Urinary bladder (tissue), 4 donors: ENCODE measurements around the gene PRPF8. TPM values are rescaled to one million over a fixed set of nuclear protein-coding genes. Genes with fewer than 3 reads are reported as not detected.

ENCODE experiments used
- DNase-seq: peaks from one replicate; pipeline ENCODE4 v3.0.0-alpha.2; 2015; ENCODE audit errors: extremely low spot score
- H3K27ac ChIP-seq: one replicate; pipeline ENCODE4 v1.5.1; 2013; ENCODE audit warnings: low read depth, mild to moderate bottlenecking, moderate library complexity
- H3K36me3 ChIP-seq: one replicate; pipeline ENCODE4 v1.6.1; 2013; ENCODE audit warnings: mild to moderate bottlenecking, moderate library complexity; ENCODE audit not compliant: insufficient read depth
- H3K4me1 ChIP-seq: one replicate; pipeline ENCODE4 v1.6.1; 2013; ENCODE audit warnings: mild to moderate bottlenecking, moderate library complexity; ENCODE audit not compliant: insufficient read depth
- H3K4me3 ChIP-seq: one replicate; pipeline ENCODE4 v1.5.1; 2013; ENCODE audit warnings: low read depth, low read length
- WGBS: extraction: QIAGEN DNeasy Blood & Tissue Kit; methylation state at CpG from one replicate; pipeline ENCODE4 v1.1.7; 2013; 5-methylcytosine and 5-hydroxymethylcytosine counted together
- polyA plus RNA-seq: library from polyadenylated mRNA; stranded (reverse); fragments of 200-250 nt; gene quantifications from one replicate; pipeline ENCODE4 v1.2.3, GENCODE V29; 2013
- small RNA-seq: library from RNA; depleted of rRNA; stranded (forward); fragments of <200 nt; gene quantifications from one replicate; pipeline ENCODE3, GENCODE V24; 2014
- total RNA-seq: library from RNA; depleted of rRNA; stranded (reverse); fragments of >200 nt; gene quantifications from one replicate; pipeline ENCODE4 v1.2.3, GENCODE V29; 2014
- donor health status: healthy with polysubstance abuse.
- donor health status: healthy.

The PRPF8 gene
- total and polyA plus RNA-seq, 2 donors: 107 to 125 TPM

GRCh38 chr17:1605681-1606351 lies 78.9 kb downstream of the PRPF8 start:
- 91% methylated on average over 19 of the region's 19 CpGs for WGBS
- DNase-seq: no peak
- Histone ChIP-seq H3K27ac (no peak overlapping the region), H3K4me1 (no peaks in the 10 kb centered on the region), H3K36me3 (no peaks in the 10 kb centered on the region), H3K4me3 (no peak overlapping the region)

GRCh38 chr17:1604831-1605528 lies 79.7 kb downstream of the PRPF8 start:
- no peaks in the 10 kb centered on the region for H3K36me3 ChIP-seq
- H3K27ac ChIP-seq: no peak overlapping the region
- WGBS: 62% methylated on average over 35 of the region's 35 CpGs
- H3K4me1 ChIP-seq: no peaks in the 10 kb centered on the region
- no peak overlapping the region for H3K4me3 ChIP-seq
- no peak for DNase-seq

- 98% methylated on average over 14 of the region's 14 CpGs for WGBS
- no peak overlapping the region for H3K4me3 ChIP-seq
- H3K36me3 ChIP-seq: no peaks in the 10 kb centered on the region
- no peaks in the 10 kb centered on the region for H3K4me1 ChIP-seq
- no peak overlapping the region for H3K27ac ChIP-seq
- DNase-seq: no peak
Observed at GRCh38 chr17:1601571-1601970, 83.1 kb downstream of the PRPF8 start.

Small RNAs within 50 kb of the gene (small RNA-seq; reads per million reads assigned to genes)
- not detected for gene RN7SL105P

Other genes with a start within 250 kb of the PRPF8 start
- gene CRK, start 228.6 kb downstream of the PRPF8 start, total RNA-seq: 91.2 TPM
- 43.3 TPM for gene CRK, start 228.6 kb downstream of the PRPF8 start, polyA plus RNA-seq
- 76.8 TPM for gene MYO1C, start 192.2 kb downstream of the PRPF8 start, total RNA-seq
- gene MYO1C, start 192.2 kb downstream of the PRPF8 start, polyA plus RNA-seq: 125 TPM
- gene INPP5K, start 168.3 kb downstream of the PRPF8 start, total RNA-seq: 29.7 TPM
- gene INPP5K, start 168.3 kb downstream of the PRPF8 start, polyA plus RNA-seq: 37.2 TPM
- 11.7 TPM for gene PITPNA, start 122.1 kb downstream of the PRPF8 start, total RNA-seq
- 42.8 TPM for gene PITPNA, start 122.1 kb downstream of the PRPF8 start, polyA plus RNA-seq
- gene SLC43A2, start 56.0 kb downstream of the PRPF8 start, total RNA-seq: 6.8 TPM
- 19.6 TPM for gene SLC43A2, start 56.0 kb downstream of the PRPF8 start, polyA plus RNA-seq
- 10.7 TPM for gene SCARF1, start 39.1 kb downstream of the PRPF8 start, total RNA-seq
- gene SCARF1, start 39.1 kb downstream of the PRPF8 start, polyA plus RNA-seq: 9.3 TPM
- 6.5 TPM for gene RILP, start 35.0 kb downstream of the PRPF8 start, total RNA-seq
- 16.1 TPM for gene RILP, start 35.0 kb downstream of the PRPF8 start, polyA plus RNA-seq
- 3.8 TPM for gene TLCD2, start 25.5 kb upstream of the PRPF8 start, total RNA-seq
- 4.6 TPM for gene TLCD2, start 25.5 kb upstream of the PRPF8 start, polyA plus RNA-seq
- gene WDR81, start 39.8 kb upstream of the PRPF8 start, total RNA-seq: 11.8 TPM
- gene WDR81, start 39.8 kb upstream of the PRPF8 start, polyA plus RNA-seq: 37.7 TPM
- 0.37 TPM for gene SERPINF2, start 58.0 kb upstream of the PRPF8 start, total RNA-seq
- 21.3 TPM for gene SERPINF2, start 58.0 kb upstream of the PRPF8 start, polyA plus RNA-seq
- 303 TPM for gene SERPINF1, start 77.2 kb upstream of the PRPF8 start, total RNA-seq
- 701 TPM for gene SERPINF1, start 77.2 kb upstream of the PRPF8 start, polyA plus RNA-seq
- 14.1 TPM for gene SMYD4, start 145.0 kb upstream of the PRPF8 start, total RNA-seq
- 12.8 TPM for gene SMYD4, start 145.0 kb upstream of the PRPF8 start, polyA plus RNA-seq
- gene RPA1, start 145.1 kb upstream of the PRPF8 start, total RNA-seq: 23.9 TPM
- gene RPA1, start 145.1 kb upstream of the PRPF8 start, polyA plus RNA-seq: 46.3 TPM